ENCODE data around the gene TBC1D16. TPM values are rescaled to one million over a fixed set of nuclear protein-coding genes. Genes with fewer than 3 reads are reported as not detected.

TBC1D16 gene
- total RNA-seq, 1 experiment from 2014 or later = 55.4 TPM

GRCh38 chr17:80065478-80066170 is 30.0 kb upstream of the TBC1D16 start:
- BruUV-seq (replicated peaks) = no TSS peak
- H3K27ac Mint-ChIP-seq (ENCODE audit: unreplicated experiment) = no peak overlapping the region
- Histone ChIP-seq H3K36me3 (ENCODE audit: control insufficient read depth, insufficient read depth, low read length) (no peaks in the 10 kb centered on the region), H3K27me3 (replicated peaks; ENCODE audit: control insufficient read depth, insufficient read depth, low read length) (no peaks in the 10 kb centered on the region), H3K4me3 (ENCODE audit: low read depth, low read length) (no peak overlapping the region), H3K4me1 (0 out of 2 replicates have a peak, but pooled peaks cover 9% of the 10 kb centered on the region), H3K9me3 (no peaks in the 10 kb centered on the region)
- TF ChIP-seq CTCF (IDR thresholded peaks at IDR 0.05; ENCODE audit: insufficient read depth in 1 of 2, low read depth in 1 of 2, low read length in 1 of 2, severe bottlenecking in 1 of 2, unreplicated experiment in 1 of 2) = no peak
- CTCF ChIA-PET = no interaction called here
- H3K4me1 Mint-ChIP-seq (ENCODE audit: low read depth, unreplicated experiment) = peaks cover 5% of the 10 kb centered on the region
- intact Hi-C loops (cut with micrococcal nuclease; ENCODE audit: unreplicated experiment) = no loop called here
- no peak for DNase-seq
- no peaks in the 10 kb centered on the region for H3K36me3 Mint-ChIP-seq (ENCODE audit: insufficient read depth, unreplicated experiment)
- no peaks in the 10 kb centered on the region for H3K27me3 Mint-ChIP-seq (ENCODE audit: insufficient read depth, unreplicated experiment)
- no peak overlapping the region for H3K4me3 Mint-ChIP-seq (ENCODE audit: unreplicated experiment)
- H3K9me3 Mint-ChIP-seq (ENCODE audit: unreplicated experiment) = no peaks in the 10 kb centered on the region
- POLR2A ChIA-PET = no interaction called here

- BruUV-seq (replicated peaks) = no TSS peak
- TF ChIP-seq CTCF (IDR thresholded peaks at IDR 0.05; ENCODE audit: insufficient read depth in 1 of 2, low read depth in 1 of 2, low read length in 1 of 2, severe bottlenecking in 1 of 2, unreplicated experiment in 1 of 2) = no peak
- POLR2A ChIA-PET = no interaction called here
- Mint-ChIP-seq H3K9me3 (ENCODE audit: unreplicated experiment) (no peaks in the 10 kb centered on the region), H3K27me3 (ENCODE audit: insufficient read depth, unreplicated experiment) (no peaks in the 10 kb centered on the region), H3K27ac (ENCODE audit: unreplicated experiment) (no peak overlapping the region), H3K36me3 (ENCODE audit: insufficient read depth, unreplicated experiment) (no peaks in the 10 kb centered on the region), H3K4me3 (ENCODE audit: unreplicated experiment) (no peak overlapping the region), H3K4me1 (ENCODE audit: low read depth, unreplicated experiment) (peaks cover 5% of the 10 kb centered on the region)
- Histone ChIP-seq H3K4me3 (ENCODE audit: low read depth, low read length) (no peak overlapping the region), H3K9me3 (no peaks in the 10 kb centered on the region), H3K27me3 (replicated peaks; ENCODE audit: control insufficient read depth, insufficient read depth, low read length) (no peaks in the 10 kb centered on the region), H3K4me1 (0 out of 2 replicates have a peak, but pooled peaks cover 9% of the 10 kb centered on the region), H3K36me3 (ENCODE audit: control insufficient read depth, insufficient read depth, low read length) (no peaks in the 10 kb centered on the region)
- CTCF ChIA-PET = no interaction called here
- no peak for DNase-seq
- intact Hi-C loops (cut with micrococcal nuclease; ENCODE audit: unreplicated experiment) = no loop called here
Measured at GRCh38 chr17:80064696-80065095, 29.0 kb upstream of the TBC1D16 start.

- H3K9me3 Mint-ChIP-seq (ENCODE audit: unreplicated experiment) = no peaks in the 10 kb centered on the region
- TF ChIP-seq CTCF (IDR thresholded peaks at IDR 0.05; ENCODE audit: insufficient read depth in 1 of 2, low read depth in 1 of 2, low read length in 1 of 2, severe bottlenecking in 1 of 2, unreplicated experiment in 1 of 2) = no peak
- ChIA-PET POLR2A (no interaction called here), CTCF (no interaction called here)
- Histone ChIP-seq H3K36me3 (ENCODE audit: control insufficient read depth, insufficient read depth, low read length) (no peaks in the 10 kb centered on the region), H3K4me1 (0 out of 2 replicates have a peak, but pooled peaks cover 6% of the 10 kb centered on the region), H3K9me3 (no peaks in the 10 kb centered on the region), H3K4me3 (ENCODE audit: low read depth, low read length) (no peak overlapping the region), H3K27me3 (replicated peaks; ENCODE audit: control insufficient read depth, insufficient read depth, low read length) (no peaks in the 10 kb centered on the region)
- H3K27me3 Mint-ChIP-seq (ENCODE audit: insufficient read depth, unreplicated experiment) = no peaks in the 10 kb centered on the region
- no peak for DNase-seq
- no peak overlapping the region for H3K27ac Mint-ChIP-seq (ENCODE audit: unreplicated experiment)
- BruUV-seq (replicated peaks) = no TSS peak
- H3K4me1 Mint-ChIP-seq (ENCODE audit: low read depth, unreplicated experiment) = peaks cover 3% of the 10 kb centered on the region
- intact Hi-C loops (cut with micrococcal nuclease; ENCODE audit: unreplicated experiment) = no loop called here
- no peak overlapping the region for H3K4me3 Mint-ChIP-seq (ENCODE audit: unreplicated experiment)
- no peaks in the 10 kb centered on the region for H3K36me3 Mint-ChIP-seq (ENCODE audit: insufficient read depth, unreplicated experiment)
Measured at GRCh38 chr17:80063830-80064585, 28.3 kb upstream of the TBC1D16 start.
